CD4-positive, alpha-beta T cell treated with Interleukin-17A for 4 hours (primary cell): ENCODE measurements around the gene RPAIN.

ENCODE experiments used
- DNase-seq: peaks from one replicate; pipeline ENCODE4 v3.0.0-alpha.2; 2020; ENCODE audit warnings: mixed read lengths

RPAIN gene, protein sequence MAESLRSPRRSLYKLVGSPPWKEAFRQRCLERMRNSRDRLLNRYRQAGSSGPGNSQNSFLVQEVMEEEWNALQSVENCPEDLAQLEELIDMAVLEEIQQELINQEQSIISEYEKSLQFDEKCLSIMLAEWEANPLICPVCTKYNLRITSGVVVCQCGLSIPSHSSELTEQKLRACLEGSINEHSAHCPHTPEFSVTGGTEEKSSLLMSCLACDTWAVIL

DNA sequence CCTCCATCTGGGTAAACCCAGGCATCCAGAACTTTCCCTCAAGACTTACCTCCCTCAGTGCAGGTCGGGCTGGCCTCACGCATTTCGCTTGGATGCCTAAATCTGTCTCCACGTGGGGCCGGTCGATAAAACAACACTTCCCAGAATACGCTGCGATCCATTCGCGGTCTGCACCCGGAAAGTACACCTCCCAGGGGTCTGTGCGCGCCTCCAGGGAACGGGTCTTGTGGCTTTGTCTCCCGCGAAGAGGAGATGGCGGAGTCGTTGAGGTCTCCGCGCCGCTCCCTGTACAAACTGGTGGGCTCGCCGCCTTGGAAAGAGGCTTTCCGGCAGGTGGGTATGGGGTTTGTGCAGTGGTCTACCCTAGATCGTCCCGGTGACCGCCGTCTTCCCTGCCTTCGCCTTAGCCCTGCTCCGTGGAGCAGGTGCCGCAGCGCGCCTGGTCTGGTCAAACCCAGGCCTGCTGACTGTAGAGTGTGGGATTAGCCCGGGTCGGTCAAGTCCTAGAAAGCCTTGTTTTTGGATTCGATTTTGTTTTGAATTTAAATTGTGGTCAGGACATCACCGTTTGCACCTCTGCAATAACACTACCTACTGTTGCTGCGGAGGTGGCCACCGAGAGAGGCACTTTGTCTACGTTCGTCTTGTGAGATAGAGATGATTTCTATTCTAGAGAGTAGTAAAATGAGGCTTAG is at the start of gene RPAIN:
Gene RPAIN, plus strand, starts transcription at position 224 of the 695 bp plus-strand sequence. Its CDS starts 29 bp downstream, at position 253.
- DNase-seq = peak; percentile 86

DNA sequence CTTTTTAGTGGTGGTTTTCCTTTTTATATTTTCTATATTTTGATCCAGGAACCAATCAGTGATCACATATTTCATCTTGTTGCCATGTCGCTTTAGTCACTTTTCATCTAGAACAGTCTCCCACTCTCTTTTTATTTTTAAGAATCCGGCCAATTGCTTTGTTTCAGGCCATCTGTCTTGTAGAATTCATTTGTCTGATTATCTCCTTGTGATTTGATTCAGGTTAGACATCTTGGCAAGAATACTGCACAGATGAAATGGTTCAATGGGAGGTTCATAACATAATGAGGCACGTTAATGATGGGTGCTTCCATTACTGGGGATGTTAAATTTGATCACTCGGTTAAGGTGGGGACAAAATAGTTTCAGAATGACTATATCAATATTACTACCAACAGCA is 49.6 kb upstream of the RPAIN start:
- DNase-seq = no peak

DNA sequence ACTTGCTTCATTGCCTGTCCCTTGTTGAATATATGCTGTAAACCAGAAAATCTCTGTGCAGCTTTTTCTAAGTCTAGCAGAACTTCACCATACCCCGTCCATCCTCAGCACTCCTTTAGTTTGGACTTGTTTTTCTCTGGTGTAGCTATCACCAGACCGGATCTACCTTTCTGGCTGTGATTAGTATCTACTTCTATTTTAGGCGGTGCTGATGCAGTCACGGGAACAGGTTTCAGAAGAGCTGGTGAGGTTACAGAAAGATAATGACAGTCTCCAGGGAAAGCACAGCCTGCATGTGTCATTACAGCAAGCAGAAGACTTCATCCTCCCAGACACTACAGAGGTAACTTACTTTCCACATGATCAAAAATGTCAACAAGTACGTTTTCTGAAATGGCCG is 46.9 kb upstream of the RPAIN start:
- DNase-seq = no peak

DNA sequence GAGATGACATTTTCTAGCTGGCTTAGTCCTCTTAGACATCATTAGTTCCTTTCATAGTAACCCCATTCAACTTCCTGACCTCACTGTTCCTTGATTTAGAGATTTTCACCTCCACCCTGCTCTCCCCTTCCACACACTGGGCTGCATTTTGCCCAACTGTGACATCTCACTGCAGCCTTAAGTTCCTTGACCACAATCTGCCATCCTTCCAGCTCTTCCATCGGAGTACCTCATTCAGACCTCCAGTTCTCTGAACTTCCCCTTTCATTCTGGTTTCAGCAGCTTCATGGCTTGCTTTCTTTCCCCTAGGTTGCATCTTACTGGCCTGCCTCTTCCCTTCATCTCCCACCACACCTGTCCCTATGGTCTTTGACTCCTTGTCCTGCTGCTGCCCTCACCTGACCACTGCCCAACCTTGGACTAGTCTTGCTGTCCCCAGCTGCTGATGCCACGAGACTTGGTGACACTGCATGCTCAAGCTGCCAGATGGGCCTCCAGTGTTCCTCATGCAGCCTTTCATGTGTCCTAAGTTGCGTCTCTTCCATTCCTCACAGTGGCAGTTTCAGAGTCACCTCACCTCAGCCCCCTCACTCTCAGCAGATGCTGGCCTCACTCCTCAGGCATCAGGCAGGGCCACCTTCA is 41.3 kb upstream of the RPAIN start:
- DNase-seq = no peak

DNA sequence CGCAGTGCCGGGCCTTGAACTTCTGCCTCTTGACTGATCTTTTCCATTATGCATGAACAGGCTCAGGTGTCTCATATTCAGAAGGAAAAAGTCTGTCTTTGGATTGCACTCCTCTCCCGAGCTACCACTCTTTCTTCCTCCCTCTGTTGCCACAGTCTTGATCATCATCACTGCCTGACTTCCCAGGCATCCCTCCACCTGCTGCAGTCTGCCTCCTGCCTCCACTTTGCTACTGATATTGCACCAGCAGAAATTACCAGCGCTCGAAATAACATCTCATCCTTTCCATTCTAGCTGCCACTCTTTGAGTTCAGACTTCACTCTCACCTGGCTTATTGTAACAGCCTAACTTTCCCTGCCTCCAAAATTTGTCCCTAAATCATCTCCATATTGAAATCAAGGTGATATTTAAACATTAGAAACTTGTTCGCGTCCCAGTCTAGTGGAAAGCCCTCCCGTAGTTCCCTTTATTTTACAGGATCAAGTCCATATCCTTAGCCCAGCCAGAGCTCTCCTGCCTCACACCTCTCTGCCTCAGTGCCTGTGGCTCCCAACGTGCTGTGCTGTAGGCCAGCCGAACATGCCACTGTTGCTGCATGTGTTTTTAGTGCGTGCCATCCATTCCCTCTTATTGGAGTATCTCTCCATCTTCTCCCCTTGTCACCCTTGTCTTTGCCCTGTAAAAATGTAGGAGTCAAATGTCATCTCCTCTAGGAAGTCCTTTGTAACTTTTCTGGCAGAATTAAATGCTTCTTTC is 40.5 kb upstream of the RPAIN start:
- no peak for DNase-seq

DNA sequence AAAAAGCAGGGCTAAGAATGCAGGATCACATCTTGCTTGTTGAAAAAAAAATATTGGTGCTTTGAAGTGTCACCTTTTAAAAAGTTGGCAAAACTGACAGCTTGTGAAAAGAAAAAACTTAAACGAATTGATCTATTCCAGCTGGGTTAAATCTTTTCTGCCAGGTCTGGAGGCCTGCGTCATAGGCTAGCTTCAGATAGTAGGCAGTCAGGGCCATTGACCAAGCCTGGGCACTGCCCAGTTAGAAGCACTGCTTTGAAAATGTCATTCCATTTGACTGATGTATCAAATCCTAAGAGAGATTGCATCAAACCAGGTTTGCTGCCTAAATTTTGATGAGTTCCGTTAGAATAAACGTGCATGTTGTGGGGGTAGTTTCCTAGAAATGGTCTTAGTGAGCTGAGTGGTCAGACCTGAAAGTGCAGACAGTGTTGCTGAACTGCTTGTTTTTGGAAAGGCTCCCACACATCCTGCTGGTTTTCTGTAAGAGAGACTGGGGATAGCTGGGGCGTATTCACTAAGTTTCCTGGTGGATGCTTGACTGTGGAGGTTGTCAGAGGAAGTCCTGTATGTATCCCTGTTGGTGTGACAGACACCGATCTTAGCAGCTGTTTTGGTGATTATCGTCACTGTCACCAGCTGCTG is 39.4 kb upstream of the RPAIN start:
- DNase-seq = no peak

DNA sequence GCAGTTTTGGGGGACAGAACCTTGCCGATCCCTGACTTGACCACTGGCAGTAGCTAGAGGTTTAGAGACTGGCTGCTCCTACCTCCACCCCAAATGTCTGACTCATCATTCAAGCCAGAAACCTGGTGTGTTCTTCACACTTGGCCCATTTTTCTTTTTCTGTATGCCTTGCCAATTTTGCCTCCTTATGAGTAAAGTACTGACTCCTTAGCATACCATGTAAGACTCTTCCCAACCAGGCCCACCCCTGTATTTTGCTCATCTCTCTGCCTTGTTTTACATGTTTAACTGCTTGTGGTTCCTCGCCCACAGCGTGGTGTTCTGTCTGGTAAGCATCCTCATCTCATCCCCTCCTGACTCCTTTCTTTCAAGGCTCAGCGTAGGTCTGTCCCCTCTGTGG is 38.4 kb upstream of the RPAIN start:
- DNase-seq = no peak

DNA sequence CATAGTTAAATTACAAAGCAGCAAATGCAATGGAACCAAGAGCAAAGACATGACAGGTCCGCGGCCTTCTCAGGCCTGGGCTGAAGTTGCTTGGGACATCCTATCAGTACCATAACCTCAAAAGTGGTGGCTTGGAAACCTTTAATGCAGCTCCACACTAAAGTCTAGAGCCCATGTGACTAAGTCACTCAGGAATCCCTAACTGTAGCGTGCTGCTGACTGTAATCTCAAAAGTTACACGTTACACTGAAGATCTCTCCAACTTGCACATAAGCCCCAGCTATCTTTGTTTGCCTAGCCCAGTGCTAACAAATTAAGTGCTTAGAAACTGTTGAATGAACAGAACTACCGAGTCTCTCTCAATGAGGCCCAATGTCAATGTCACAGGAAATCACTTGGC is 28.3 kb upstream of the RPAIN start:
- no peak for DNase-seq

DNA sequence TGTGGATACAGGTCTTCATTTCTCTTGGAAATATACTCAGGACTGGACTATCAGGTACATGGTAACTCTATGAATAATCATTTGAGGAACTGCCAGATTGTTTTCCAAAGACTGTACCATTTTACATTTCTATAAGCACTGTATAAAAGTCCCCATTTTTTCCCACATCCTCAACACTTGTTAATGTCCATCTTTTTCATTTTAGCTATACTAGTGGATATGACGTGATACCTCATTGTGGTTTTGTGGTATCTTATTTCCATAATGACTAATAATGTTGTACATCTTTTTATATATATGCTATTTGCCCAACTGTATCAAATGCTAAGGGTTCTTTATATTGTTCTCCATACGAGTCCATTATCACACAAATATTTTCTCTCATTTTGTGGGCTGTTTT is 23.4 kb upstream of the RPAIN start:
- no peak for DNase-seq

DNA sequence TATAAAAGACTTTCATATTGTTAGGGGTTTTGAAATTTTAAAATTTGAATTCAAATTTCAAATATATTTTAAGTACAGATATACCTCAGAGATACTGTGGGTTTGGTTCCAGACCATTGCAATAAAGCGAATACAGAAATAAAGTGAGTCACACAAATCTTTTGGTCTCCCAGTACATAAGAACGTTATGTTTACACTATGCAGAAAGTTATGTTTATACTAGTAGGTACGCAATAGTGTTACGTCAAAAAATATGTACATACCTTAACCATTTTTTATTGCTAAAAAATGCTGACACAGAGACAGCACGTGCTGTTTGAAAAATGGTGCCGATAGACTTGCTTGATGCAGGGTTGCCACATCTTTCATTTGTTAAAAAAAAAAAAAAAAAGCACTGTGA is 20.2 kb upstream of the RPAIN start:
- DNase-seq = no peak

DNA sequence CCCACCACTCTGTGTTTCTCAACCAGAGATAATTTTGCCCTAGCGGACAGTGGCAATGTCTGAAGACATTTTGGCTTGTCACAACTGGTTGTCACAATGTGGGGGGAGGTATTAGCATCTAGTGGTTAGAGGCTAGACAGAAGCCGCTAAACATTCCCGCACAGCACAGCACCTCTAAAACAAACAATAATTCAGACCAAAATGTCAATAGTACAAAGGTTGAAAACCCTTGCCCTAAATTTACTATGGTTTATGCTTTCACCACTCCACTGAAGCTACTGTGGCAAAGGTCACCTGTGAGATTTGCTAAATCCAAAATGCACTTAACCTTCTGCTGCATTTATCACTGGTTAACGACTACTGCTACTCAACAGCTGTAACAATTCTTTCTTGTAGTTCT is 14.6 kb upstream of the RPAIN start:
- no peak for DNase-seq

DNA sequence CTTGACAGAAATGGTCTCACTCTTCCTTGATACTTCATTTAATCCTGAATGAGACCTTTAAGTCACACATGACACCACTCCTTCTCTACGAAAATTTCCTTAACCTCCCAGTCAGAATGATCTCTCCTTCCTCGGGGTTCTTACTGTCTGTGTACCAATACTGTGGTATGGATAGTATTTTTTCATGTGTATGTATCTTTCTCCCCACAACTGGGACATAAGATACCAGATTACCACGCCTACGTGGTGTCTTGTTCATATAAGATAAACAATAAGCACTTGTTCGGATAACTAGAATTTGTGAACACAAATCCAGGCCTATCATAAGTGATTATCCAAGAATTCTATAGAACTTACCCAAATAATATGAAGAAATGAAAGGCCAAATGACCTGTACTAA is 11.8 kb upstream of the RPAIN start:
- DNase-seq = no peak

DNA sequence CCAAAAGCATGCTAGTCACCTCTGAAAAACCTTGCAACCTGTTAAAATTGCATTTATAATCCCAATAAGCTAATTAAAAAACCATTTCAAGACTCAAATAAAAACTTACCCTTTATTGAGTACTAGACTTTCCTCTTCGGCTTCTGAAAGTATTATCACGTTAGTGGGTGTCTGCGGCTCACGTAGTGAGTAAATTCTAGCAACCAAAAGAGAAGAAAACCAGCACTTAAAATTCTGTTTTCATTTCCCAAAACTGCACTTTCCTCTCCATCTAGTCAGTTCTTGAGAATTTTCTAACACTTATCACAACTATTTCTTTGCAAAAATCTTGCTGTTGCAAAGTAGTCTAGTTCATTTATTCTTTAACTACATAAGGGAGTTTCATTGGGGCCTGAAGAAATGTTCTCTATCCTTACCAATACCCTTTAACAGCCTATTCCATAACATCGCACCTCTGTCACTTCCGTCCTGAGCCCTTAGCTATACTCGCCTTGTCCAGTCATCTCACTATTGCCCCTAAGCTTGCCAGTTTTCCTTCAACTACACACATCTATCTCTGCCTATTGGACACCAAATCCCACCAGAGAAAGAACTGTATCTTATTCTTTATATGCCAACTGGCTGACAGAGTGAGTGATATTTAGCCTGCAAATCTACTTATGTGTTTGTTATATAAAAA is 9.2 kb upstream of the RPAIN start:
- DNase-seq = no peak

DNA sequence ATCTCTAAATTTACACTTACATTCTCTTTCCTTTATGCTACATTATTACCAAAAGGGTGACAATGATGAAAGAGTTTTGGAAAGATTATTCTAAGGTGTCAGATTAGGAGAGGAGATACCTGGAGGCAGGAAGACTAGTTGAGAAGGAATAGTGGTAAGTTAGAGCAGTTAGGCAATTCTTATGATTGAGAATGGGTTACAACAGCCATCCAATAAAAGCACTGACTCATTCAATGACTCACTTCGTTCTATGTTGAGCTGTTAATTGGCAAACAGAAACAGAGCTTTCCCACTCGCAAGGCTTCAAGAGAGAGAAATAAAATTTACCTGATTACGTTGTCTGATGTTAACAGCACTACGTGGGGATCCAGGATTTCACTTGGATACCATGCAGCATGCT is 6.3 kb upstream of the RPAIN start:
- no peak for DNase-seq

DNA sequence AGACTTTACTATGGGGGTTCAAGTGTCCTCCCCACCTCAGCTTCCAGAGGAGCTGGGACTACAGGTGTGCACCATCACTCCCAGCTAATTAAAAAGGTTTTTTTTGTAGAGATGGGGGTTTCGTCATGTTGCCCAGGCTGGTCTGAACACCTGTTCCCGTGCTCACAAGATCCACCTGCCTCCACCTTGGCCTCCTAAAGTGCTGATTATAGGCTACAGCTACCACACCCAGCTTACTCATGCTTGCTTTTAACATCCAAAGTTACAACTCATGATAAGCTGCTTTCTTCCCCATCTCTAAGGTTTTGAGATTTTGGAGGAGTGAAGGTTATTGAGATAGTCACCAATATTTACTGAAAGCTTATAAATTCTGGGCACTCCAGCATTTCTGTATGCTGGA is 3.1 kb upstream of the RPAIN start:
- DNase-seq = no peak

DNA sequence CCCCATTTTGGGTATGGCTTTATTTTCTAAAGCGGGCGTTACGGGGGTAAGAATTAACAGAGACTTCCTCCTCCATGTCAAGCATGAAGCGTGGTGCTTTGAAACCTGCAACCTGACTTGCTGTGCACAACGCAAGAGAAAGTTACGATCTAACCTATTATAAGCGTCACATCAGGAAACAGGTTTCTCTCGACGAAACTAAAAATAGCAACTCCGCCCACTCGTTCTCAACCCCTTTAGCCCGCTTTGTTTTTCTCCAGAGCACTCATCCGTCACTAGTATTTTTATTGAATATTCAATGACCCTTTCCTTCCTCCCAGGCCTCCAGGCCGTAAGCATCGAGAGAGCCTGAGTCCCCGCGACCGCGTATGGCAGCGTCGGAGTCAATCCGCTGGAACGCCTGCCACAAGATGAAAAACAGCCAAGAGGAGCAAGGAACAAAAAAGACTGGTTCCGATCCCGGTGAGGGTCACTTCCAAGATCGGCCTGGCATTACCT is 1.1 kb upstream of the RPAIN start:
- peak; percentile 59 for DNase-seq

DNA sequence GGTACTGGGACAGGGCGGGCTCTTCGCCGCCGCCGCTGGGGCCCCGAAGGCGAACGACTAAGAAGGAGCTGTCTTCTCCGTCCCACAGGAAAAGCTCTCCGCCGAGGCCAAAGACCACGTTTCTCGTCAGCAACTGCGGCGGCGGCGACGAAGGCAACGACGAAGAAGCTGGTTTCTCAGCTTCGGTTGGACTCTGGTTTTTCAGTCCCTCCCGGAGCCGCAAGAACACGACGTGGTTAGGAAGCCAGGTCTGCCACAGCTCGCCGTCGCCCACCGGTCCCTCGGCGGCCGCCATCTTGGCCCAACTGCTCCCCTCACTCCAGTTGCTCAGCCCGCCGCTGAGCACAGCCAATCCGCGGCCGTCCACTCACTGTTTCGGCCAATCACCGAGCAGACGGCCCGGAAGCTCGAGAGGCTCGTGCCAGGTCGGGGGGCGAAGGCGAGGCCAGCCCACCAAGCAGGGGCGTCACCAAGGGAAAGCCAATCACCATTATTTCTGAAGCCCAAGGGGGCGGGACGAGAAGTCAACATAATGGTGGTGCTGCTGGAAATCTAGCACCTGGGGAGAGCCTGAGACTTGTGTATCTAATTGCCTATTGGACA is 525 bp upstream of the RPAIN start, which contains the start of gene NUP88:
Gene NUP88, minus strand, starts transcription at position 307 of the 603 bp plus-strand sequence. Its CDS starts 12 bp downstream, at position 295.
- peak; percentile 93 for DNase-seq

DNA sequence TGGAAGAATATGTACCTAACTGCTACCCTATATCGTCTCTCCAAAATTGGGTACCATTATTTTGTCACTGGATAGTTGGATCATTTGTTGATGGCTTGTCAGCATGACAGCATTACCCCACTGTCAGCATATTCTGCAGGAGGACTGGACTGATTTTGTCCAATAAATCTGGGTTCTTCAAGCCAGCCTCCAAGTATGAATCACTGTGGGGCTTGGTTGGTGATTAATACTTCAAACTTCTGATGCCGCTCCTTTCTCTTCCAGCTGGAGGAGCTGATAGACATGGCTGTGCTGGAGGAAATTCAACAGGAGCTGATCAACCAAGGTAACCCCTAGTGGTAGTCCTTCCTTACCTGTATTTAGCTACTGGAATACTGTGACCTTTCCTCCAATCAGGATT is 2.5 kb downstream of the RPAIN start:
- DNase-seq = no peak

DNA sequence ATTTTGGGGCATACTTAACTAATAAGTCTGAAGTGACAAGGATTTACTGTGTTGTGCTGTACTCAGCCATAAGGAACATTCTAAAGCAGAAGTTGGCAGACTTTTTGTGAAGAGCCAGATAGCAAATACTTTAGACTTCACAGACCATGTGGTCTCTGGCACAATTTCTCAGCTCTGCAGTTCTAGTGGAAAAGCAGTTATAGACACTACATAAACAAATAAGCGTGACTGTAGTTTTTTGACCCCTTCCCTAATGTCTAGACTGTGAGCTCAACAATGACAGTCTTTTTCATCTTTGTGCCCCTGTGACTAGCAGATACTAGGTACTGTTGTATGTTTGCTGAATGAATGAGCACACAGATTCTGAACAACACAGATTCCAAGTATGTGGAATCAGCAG is 4.9 kb downstream of the RPAIN start:
- no peak for DNase-seq

DNA sequence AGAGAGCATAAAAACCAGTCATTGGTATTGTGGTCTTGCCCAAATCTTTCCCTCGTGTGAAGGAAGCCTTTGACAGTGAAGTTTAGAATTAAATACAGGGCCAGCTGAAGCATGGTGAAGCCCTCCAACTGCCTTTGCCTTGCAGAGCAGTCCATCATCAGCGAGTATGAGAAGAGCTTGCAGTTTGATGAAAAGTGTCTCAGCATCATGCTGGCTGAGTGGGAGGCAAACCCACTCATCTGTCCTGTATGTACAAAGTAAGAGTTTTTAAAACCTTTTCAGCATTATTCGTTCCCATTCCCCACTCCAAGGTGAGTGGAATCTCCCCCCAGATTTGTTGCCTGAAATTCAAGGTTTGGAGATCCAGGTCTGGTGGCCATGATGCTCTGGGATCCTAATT is 5.8 kb downstream of the RPAIN start:
- DNase-seq = no peak

DNA sequence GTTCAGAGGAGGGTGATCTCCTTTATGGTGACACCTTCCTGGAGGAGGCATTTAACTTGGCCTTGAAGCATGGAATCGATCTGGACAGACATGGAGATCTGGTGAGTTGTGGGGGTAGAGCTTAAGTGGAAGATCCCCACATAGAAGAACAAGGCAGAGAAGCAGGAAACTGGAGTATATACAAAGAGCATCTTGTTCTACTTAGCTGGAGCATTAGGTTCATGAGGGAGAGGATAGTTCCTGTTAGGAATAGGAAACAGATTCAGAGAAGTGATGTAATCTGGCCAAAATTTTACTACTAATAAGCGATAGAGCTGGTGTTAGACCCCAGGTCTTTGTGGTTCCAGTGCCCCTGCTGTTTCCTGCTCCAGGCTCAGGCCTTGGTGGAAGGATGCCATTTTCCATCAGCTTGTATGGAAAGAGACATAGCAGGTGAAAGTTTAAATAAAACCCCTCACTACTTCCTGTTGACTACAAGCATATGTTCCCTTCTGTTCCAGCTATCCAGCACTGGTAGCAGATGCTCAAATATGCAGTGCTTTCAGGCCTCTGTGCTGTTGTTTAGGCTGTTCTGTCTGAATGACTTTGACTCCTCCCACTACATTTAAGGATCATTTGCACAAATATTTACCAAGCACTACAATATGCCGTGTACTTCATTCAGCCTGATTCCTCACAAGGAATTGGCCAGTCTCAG is 9.4 kb downstream of the RPAIN start:
- DNase-seq = no peak
